Mesothelial cell of epicardium (in vitro differentiated cells): ENCODE data around the gene SH2B3. TPM values are rescaled to one million over a fixed set of nuclear protein-coding genes. Genes with fewer than 3 reads are reported as not detected.
A peak's percentile ranks its signal among the peaks of the same experiment; 100 is the strongest.

Experiments used
- DNase-seq, 2 experiments: peaks; one replicate each; pipeline ENCODE4 v3.0.0; 2021; ENCODE audit warnings: low spot score in 2 of 2; ENCODE audit not compliant: unreplicated experiment in 2 of 2
- H3K27ac Mint-ChIP-seq: 2 replicates; pipeline ENCODE4 v1.8.0; 2021; ENCODE audit warnings: mixed read lengths
- H3K27me3 Mint-ChIP-seq: 2 replicates; pipeline ENCODE4 v1.8.0; 2021; ENCODE audit warnings: low read depth, mixed read lengths
- H3K36me3 Mint-ChIP-seq: 2 replicates; pipeline ENCODE4 v1.8.0; 2021; ENCODE audit warnings: mixed read lengths
- H3K4me1 Mint-ChIP-seq: 2 replicates; pipeline ENCODE4 v1.8.0; 2021; ENCODE audit warnings: mixed read lengths
- H3K4me3 Mint-ChIP-seq: 2 replicates; pipeline ENCODE4 v1.8.0; 2021; ENCODE audit warnings: mild to moderate bottlenecking, moderate library complexity, mixed read lengths
- H3K9me3 Mint-ChIP-seq: 2 replicates; pipeline ENCODE4 v1.8.0; 2021; ENCODE audit warnings: mixed read lengths
- CTCF ChIP-seq: fragments of 200-600 bp; sonication (generic); IDR thresholded peaks from one replicate; pipeline ENCODE4 v1.5.0; 2021; ENCODE audit warnings: antibody characterized with exemption; ENCODE audit not compliant: unreplicated experiment
- total RNA-seq: library from RNA; stranded (reverse); gene quantifications from 3 replicates; pipeline ENCODE4 v1.2.1, GENCODE V29; 2021

The SH2B3 gene
- total RNA-seq, 1 donor from 2014 or later = 2.1 TPM

DNA sequence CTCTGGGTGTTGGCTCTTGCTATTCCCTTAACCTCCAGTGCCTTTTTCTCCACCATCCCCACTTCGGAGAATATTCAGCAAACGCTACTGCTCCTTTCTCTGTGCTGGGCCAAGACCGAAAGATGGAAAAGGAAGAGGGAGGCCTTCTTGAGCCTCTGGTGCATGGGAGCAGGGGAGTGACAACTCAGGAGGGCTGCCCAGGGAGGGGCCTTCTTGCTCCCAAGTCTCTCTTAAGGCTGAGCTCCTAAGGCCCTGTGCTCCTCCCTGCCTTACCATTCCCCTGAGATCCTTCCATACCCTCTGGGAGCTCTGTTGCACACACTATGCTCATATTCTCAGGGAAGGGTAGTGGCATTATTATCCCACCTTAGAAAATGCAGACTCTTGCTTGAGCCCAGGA, 34.9 kb downstream of the SH2B3 start:
- Mint-ChIP-seq H3K27me3 (no peaks in the 10 kb centered on the region), H3K27ac (peak overlapping the region; percentile 69), H3K9me3 (no peaks in the 10 kb centered on the region), H3K4me1 (peaks cover 5% of the 10 kb centered on the region), H3K4me3 (no peak overlapping the region), H3K36me3 (peaks cover 19% of the 10 kb centered on the region)
- DNase-seq = no peak
- TF ChIP-seq CTCF = no peak

DNA sequence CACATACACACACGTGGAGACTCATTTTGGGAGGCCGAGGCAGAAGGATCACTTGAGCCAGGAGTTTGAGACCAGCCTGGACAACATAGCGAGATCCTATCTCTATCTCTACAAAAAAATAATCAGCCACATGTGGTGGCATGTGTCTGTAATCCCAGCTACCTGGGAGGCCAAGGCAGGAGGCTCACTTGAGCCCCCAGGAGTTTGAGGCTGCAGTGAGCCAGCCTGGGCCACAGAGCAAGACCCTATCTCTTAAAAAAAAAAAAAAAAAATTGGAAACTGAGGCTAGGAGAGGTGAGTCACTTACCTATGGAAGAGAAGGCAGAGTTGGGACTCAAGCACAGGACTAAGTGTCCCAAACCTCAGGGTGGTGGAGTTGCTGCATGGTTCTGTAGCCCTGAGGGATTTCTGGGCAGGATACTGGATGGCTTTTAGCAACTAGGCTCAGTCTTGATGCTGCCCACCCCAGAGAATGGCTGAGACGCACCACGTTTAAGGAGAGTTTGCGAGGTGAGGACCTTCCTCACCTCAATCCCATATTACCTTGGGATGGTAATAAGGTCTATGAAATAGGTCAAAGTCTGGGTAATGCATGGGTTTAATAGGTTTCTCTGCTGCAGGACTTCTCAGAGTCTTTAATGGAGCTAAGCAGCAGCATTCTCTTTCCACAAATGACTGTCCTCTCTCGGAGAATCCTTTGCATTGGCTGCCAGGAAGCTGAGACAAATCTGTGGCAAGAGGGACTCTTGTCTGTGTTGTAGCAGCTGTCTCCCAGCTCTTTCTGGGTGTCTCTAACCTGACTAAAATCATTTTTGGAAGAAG, 35.6 kb downstream of the SH2B3 start:
- TF ChIP-seq CTCF = no peak
- Mint-ChIP-seq H3K9me3 (no peaks in the 10 kb centered on the region), H3K27me3 (no peaks in the 10 kb centered on the region), H3K36me3 (peaks cover 22% of the 10 kb centered on the region), H3K27ac (no peak overlapping the region), H3K4me3 (no peak overlapping the region), H3K4me1 (peaks cover 7% of the 10 kb centered on the region)
- DNase-seq = no peak

DNA sequence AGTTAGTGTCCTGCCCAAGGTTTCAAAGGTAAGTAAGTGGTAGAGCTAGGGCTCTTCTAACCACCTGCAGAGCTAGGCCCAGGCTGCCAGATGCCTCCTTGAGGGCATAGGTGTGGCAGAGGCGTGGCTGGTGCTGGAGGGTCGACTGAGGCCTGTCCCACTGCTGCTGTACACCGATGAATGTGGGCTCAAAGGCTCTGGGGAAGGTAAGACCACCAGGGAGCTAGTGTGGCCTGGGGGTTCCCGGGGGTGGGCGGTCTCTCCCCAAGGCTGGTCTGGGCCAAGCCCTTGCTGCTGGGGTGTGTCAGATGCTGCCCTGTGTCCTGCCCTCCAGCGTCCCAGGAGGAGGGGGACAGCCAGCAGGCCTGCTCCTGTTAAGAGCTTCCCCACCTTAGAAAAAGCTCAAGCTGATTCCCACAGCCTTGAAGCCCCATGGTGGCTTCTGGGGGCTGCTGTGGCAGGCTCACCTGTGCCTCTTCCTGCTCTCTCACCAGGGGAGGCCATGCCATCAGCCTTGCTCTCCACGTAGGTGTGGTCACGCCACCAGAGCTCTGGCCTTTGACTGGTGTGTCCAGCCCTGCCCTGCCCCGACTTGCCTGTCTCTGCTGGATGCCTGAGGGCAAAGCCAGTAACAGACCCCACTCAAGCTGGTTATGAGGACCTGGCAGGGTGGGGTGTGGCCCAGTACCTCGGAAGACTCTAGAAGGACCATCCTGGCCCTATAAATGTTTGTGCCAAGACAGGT, 36.8 kb downstream of the SH2B3 start:
- H3K9me3 Mint-ChIP-seq = no peaks in the 10 kb centered on the region
- DNase-seq = no peak
- H3K36me3 Mint-ChIP-seq = peaks cover 22% of the 10 kb centered on the region
- peaks cover 7% of the 10 kb centered on the region for H3K4me1 Mint-ChIP-seq
- peak overlapping the region; percentile 30 for H3K27ac Mint-ChIP-seq
- TF ChIP-seq CTCF = no peak
- no peaks in the 10 kb centered on the region for H3K27me3 Mint-ChIP-seq
- no peak overlapping the region for H3K4me3 Mint-ChIP-seq

- H3K27ac Mint-ChIP-seq = no peak overlapping the region
- H3K4me3 Mint-ChIP-seq = no peak overlapping the region
- DNase-seq = no peak
- peaks cover 25% of the 10 kb centered on the region for H3K36me3 Mint-ChIP-seq
- H3K9me3 Mint-ChIP-seq = no peaks in the 10 kb centered on the region
- no peak for TF ChIP-seq CTCF
- H3K4me1 Mint-ChIP-seq = peaks cover 7% of the 10 kb centered on the region
- H3K27me3 Mint-ChIP-seq = no peaks in the 10 kb centered on the region
These were observed 37.4 kb downstream of the SH2B3 start for GRCh38 chr12:111443086-111443485.

DNA sequence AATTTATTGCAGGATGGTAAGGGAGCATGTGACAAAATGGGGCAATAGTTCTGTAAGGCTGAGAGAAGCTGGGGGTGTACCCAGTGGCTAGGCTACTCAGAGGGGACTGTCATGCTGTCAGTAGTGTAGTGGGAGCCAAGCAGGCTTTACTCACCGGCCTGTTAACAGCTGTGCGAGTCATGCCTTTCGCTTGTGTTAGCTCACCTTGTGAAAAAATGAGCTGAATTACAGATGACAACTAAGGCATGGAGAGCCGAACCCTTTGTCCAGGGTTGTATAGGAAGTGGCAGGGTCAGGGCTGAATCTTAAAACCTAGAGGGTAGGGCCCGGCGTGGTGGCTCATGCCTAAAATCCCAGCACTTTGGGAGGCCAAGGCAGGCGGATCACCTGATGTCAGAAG, 37.9 kb downstream of the SH2B3 start:
- H3K36me3 Mint-ChIP-seq = peaks cover 27% of the 10 kb centered on the region

More for the DNA sequence above, 37.9 kb downstream of the SH2B3 start:
- no peak for DNase-seq
- Mint-ChIP-seq H3K4me3 (no peak overlapping the region), H3K4me1 (peaks cover 4% of the 10 kb centered on the region), H3K27me3 (no peaks in the 10 kb centered on the region), H3K27ac (no peak overlapping the region), H3K9me3 (no peaks in the 10 kb centered on the region)
- TF ChIP-seq CTCF = no peak
